ENCODE measurements around the gene NLRP9.

The NLRP9 gene

DNA sequence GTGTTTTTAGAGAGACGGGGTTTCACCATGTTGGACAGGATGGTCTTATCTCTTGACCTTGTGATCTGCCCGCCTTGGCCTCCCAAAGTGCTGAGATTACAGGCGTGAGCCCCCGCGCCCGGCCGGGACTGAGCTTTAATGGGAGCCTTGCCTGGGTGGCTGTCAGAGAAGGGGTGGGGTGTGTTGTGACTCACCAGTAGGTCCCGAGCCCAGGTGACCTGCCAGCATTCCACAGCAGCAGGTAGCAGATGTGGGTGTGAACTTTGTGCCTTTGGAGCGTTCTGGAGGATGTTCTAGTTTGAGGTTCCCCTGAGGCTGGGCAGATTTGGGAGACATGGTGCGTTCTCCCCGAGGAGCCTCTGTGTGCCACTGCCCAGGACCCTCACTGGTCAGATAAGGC, 70.2 kb downstream of the NLRP9 start:
- no peak for TF ChIP-seq POLR2A (IDR thresholded peaks at IDR 0.05; ENCODE audit: low read depth, low read length)
- FAIRE-seq (no peak), DNase-seq (ENCODE audit: insufficient read length, low spot score) (no peak)

- FAIRE-seq (no peak), DNase-seq (ENCODE audit: insufficient read length, low spot score) (no peak)
- TF ChIP-seq POLR2A (IDR thresholded peaks at IDR 0.05; ENCODE audit: low read depth, low read length) = no peak
Measured at GRCh38 chr19:55667511-55667910, 70.7 kb downstream of the NLRP9 start.

DNA sequence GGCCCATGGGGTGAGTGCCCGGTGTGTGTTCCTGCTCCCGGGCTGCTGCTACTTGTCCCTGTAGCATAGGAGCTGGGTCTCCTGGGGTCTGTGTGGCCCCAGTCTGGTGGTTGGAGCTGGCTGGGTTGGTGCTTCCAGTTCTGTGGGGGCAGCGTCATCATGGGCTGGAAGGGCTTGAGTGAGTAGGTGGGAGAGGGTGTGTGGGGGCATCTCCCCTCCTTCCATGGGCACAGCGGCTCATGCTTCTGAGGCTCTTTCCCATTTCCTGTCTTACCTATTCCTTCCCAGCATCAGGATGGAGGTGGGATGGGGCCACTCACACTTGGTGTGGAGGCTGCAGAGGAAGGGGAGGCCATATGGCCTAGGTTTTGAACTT, 71.2 kb downstream of the NLRP9 start:
- DNase-seq (ENCODE audit: insufficient read length, low spot score) (no peak), FAIRE-seq (no peak)
- no peak for TF ChIP-seq POLR2A (IDR thresholded peaks at IDR 0.05; ENCODE audit: low read depth, low read length)

DNA sequence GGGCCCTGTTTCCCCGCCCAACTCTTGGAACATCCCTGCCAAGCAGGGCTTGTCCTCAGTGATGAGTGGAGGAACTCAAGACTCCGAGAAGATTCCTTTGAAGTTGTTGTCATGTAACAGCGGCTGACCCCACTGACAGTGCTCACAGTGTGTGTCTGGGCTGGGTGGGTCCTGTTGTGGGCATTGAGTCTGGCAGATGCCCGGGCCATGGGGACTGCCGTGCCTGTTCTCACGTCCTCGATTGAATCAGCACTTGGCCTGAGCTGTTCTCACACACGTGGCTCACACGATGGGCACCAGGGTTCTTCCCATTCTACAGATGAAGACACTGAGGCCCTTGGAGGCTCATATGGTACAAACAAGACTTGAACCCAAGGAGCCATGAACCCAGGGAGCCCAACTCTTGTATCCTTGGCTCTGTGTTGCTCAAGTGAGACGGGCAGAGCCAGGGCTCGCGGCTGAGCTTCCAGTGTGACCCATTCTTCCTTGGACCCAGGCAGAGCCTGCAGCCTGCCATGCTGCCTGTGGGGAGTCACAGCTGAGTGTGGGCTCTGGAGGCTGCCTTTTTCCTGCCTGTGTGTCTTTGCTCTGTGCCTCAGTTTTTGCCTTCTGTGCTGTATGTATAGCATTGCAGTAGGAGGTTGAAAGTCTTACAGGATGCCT, 71.7 kb downstream of the NLRP9 start:
- FAIRE-seq (no peak), DNase-seq (ENCODE audit: insufficient read length, low spot score) (no peak)
- no peak for TF ChIP-seq POLR2A (IDR thresholded peaks at IDR 0.05; ENCODE audit: low read depth, low read length)

DNA sequence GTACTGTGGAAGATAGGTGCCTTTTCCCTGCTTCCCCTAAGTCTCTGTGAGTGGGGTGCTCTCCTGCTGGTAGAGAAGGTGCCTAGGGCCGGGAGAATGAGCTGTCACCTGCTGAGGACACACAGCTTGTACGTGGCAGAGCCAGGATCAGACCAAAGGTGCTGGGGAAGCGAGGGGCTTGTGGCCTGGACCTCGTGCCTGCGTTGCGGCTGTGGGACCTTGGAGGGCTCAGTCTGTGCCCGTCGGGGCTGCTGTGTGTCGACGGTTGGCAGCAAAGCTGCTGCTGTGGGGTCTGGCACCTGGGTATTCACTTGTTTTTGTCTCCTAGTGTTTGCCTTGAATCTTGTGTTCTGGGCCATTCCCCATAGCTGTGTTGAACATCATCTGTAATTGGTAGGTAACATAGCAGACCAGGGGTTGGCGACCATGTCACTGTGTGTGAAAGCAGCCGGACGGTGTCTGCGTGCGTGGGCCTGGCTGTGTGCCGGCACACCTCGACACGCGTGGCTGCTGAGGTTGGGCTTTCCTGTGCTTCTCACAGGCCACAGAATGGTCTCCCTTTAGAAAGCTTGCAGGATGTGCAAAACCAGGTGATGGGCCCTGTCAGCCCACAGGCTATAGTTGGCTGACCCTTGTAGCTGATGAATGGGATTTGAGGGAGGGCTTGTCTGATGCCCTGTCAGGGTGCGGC, 74.2 kb downstream of the NLRP9 start:
- FAIRE-seq (no peak), DNase-seq (ENCODE audit: insufficient read length, low spot score) (no peak)
- TF ChIP-seq POLR2A (IDR thresholded peaks at IDR 0.05; ENCODE audit: low read depth, low read length) = no peak

DNA sequence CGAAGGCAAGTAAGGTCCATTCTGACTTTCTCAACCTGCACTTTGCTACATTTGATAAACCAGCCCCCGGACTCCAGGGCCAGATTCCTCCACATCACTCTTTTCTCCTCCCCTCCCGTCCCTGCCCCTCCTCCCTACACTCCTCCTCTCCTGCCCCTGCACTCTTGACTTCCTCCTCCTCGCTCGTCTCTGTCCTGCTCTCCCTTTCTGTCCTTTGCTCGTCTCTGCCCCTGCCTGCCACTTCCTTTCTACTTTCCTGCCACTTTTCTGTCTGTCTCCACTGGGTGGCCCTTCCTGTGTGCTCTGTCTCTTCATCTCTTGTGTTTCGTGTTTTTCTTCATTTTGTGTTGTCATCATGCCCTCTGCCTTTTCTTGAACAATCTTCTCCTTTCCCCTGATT, 76.4 kb downstream of the NLRP9 start:
- FAIRE-seq (no peak), DNase-seq (ENCODE audit: insufficient read length, low spot score) (no peak)
- no peak for TF ChIP-seq POLR2A (IDR thresholded peaks at IDR 0.05; ENCODE audit: low read depth, low read length)

- DNase-seq (ENCODE audit: insufficient read length, low spot score) (no peak), FAIRE-seq (no peak)
- TF ChIP-seq POLR2A (IDR thresholded peaks at IDR 0.05; ENCODE audit: low read depth, low read length) = no peak
Measured at GRCh38 chr19:55660991-55661390, 77.2 kb downstream of the NLRP9 start.

DNA sequence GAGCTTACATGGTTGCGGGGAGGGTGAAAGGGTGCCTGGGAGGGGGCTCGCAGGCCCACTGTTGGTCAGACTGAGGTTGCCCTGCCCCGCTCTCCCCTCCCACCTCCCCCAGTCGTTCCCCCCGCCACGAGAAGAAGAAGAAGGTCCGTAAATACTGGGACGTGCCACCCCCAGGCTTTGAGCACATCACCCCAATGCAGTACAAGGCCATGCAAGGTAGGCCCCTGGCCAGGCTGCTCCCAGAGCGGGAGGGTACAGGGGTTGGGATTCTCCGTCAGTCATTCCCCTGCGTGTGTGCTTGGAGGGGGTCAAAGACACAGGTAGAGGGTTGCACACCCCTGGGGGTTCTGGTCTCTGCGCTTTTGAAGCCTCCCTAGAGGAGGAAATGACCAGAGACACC, 77.8 kb downstream of the NLRP9 start:
- DNase-seq (ENCODE audit: insufficient read length, low spot score) (no peak), FAIRE-seq (no peak)
- TF ChIP-seq POLR2A (IDR thresholded peaks at IDR 0.05; ENCODE audit: low read depth, low read length) = no peak

DNA sequence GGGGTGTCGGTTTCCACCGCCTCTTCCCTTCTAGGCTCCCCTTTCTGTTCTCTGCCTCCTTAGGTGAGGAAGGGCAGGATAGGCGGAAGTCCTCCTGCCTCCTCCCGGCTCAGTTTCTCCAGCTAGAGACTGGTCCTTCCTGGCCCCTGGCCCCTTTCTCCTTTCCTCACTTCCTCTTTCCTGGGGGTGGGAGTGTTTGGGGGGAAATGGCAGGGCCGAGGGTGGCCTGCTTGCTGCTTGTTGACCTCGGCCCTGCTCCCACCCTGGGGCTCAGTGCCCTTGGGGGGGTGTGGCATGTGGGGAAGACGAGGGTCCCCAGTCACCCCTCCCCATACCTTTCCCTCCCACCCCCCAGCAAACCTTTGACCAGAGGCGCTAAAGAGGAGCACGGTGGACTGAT, 78.4 kb downstream of the NLRP9 start:
- no peak for TF ChIP-seq POLR2A (IDR thresholded peaks at IDR 0.05; ENCODE audit: low read depth, low read length)
- FAIRE-seq (no peak), DNase-seq (ENCODE audit: insufficient read length, low spot score) (no peak)

GRCh38 chr19:55658846-55659459, 79.2 kb downstream of the NLRP9 start:
- TF ChIP-seq POLR2A (IDR thresholded peaks at IDR 0.05; ENCODE audit: low read depth, low read length) = no peak
- FAIRE-seq (no peak), DNase-seq (ENCODE audit: insufficient read length, low spot score) (no peak)
